ENCODE measurements around the gene CENPP. TPM values are rescaled to one million over a fixed set of nuclear protein-coding genes. Genes with fewer than 3 reads are reported as not detected.

The CENPP gene
- total RNA-seq, 4 donors from 2014 or later: 1.5 to 11.6 (median 5.5) TPM

- H3K36me3 ChIP-seq: no peaks in the 10 kb centered on the region
- H3K27ac ChIP-seq: no peak overlapping the region
- H3K27me3 ChIP-seq: no peaks in the 10 kb centered on the region
- H3K4me3 ChIP-seq (replicated peaks in 1 of 3): no peak overlapping the region
- no peak for DNase-seq
- intact Hi-C loops (cut with DNase I): no loop called here
- TF ChIP-seq POLR2A (IDR thresholded peaks at IDR 0.05) (no peak), CTCF (IDR thresholded peaks at IDR 0.05) (no peak)
- 69 to 73% methylated on average over 5 of the region's 5 CpGs for WGBS, 2 donors
- no peaks in the 10 kb centered on the region for H3K4me1 ChIP-seq
- H3K9me3 ChIP-seq: no peaks in the 10 kb centered on the region
These were observed 77.3 kb downstream of the CENPP start for GRCh38 chr9:92402826-92403745.

DNA sequence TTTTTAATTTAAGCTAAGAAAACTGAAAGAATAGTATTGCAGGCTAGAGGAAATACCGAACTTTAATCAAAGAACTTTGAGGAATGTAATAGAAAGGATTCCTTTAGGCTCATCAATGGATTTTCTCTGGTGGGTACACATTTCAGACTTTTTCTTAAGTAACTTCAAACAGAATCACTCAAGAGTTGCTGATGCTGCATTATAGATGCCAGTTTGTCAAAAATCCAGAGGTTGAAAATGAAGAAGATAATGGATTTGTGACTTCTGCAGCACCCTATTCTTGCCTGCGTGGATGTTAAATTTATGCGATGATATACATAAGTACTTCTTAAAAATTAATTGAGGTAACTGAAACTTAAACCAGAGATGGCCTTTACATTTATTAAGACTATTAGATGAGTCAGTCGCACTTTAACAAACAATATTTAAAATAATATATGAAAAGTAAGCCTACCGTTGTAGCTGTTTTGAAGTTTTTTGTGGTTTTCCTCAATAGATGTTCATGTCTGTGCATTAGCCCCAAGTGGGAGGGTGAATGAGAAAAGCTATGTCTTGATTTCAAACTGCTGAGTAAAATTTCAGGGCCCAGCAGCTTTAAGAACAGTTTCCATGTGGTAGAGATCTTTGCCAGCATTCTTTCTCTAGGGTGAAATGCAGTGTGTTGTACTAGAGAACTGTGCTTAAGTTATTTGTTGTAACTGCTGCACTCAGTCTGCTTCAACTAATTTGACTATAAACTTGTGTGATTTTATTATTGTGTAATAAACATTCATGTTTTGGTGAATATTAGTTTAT is 78.5 kb downstream of the CENPP start, which contains the start of gene OGN:
OGN (minus strand) TSS at position 537 of the 795 bp plus-strand sequence. CDS start 1,171 bp downstream, outside the sequence.
- Histone ChIP-seq H3K27ac (no peak within 1 kb of the TSS), H3K36me3 (no peaks in the 10 kb centered on the region), H3K4me3 (replicated peaks in 1 of 3) (no peak within 1 kb of the TSS), H3K4me1 (no peaks in the 10 kb centered on the region), H3K9me3 (no peaks in the 10 kb centered on the region), H3K27me3 (no peaks in the 10 kb centered on the region)
- no peak for TF ChIP-seq CTCF (IDR thresholded peaks at IDR 0.05)
- TF ChIP-seq POLR2A (IDR thresholded peaks at IDR 0.05): no peak
- intact Hi-C loops (cut with DNase I): no loop called here
- 82 to 83% methylated on average over 5 of the region's 5 CpGs for WGBS, 2 donors
- DNase-seq: no peak

DNA sequence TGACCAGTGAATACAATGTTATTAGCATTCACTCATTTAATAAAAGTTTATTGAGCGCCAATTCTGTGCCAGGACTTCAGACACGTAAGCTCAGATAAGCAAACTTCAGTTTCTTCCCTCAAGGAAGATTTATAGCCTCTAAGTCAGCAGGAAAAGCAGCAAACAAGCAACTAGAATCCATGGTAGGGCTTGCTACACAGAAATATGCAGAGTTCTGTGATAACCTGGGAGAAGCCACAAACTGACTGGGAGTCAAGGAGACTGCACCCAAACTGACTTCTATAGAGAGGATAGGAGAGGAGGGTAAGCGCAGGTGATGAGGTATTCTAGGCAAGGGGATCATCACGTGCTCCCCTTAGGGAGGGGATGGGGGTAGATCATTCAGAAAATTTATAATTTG is 80.1 kb downstream of the CENPP start:
- Histone ChIP-seq H3K27me3 (no peaks in the 10 kb centered on the region), H3K4me1 (no peaks in the 10 kb centered on the region), H3K4me3 (replicated peaks in 1 of 3) (no peak overlapping the region), H3K9me3 (no peaks in the 10 kb centered on the region), H3K36me3 (no peaks in the 10 kb centered on the region), H3K27ac (no peak overlapping the region)
- WGBS, 2 donors: 79 to 80% methylated on average over 4 of the region's 4 CpGs
- DNase-seq: no peak
- TF ChIP-seq CTCF (IDR thresholded peaks at IDR 0.05) (no peak), POLR2A (IDR thresholded peaks at IDR 0.05) (no peak)
- intact Hi-C loops (cut with DNase I): no loop called here

DNA sequence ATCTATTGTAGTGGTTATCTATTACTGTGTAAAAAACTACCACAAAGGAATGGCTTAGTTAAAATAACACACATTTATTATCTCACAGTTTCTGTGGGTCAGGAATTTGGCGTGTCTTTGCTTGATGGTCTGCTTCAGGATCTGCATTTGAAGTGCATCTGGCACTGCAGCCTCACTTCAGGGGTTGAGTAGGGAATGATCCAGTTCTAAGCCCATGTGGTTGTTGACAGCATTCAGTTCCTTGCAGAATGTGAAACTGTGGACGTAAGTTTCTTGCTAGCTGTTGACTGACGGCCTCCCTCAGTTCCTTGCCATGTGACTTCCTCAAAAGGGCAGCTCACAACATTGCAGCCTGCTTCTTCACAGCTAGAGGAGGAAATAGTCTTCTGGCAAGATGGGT is 80.7 kb downstream of the CENPP start:
- H3K4me1 ChIP-seq: no peaks in the 10 kb centered on the region
- TF ChIP-seq CTCF (IDR thresholded peaks at IDR 0.05): no peak
- no peak for TF ChIP-seq POLR2A (IDR thresholded peaks at IDR 0.05)

More for the DNA sequence above, 80.7 kb downstream of the CENPP start:
- intact Hi-C loops (cut with DNase I): no loop called here
- Histone ChIP-seq H3K27me3 (no peaks in the 10 kb centered on the region), H3K4me3 (replicated peaks in 1 of 3) (no peak overlapping the region), H3K9me3 (no peaks in the 10 kb centered on the region), H3K36me3 (no peaks in the 10 kb centered on the region), H3K27ac (no peak overlapping the region)
- peak in 1 of 2 donors; percentile 10 for DNase-seq
- WGBS, 2 donors: 64 to 65% methylated on average over 3 of the region's 3 CpGs

All from thyroid gland (tissue), 4 donors.